Cerebellar nuclear complex (tissue), 1 donor: ENCODE data around the gene ARHGDIG.
"Not testable (repeated sequence)": the region's sequence is repeated elsewhere in the genome, so short reads cannot be mapped to it uniquely, and the experiment has no call there.

ENCODE experiments used
- DNase-seq, 2 experiments: peaks; one replicate each; lab custom pipeline; 2025; lab: John Stamatoyannopoulos, UW

Gene ARHGDIG

GRCh38 chr16:330741-331140 is 50.4 kb downstream of the ARHGDIG start:
- no peak for DNase-seq

- DNase-seq, result not testable (repeated sequence)
These were observed 50.9 kb downstream of the ARHGDIG start for GRCh38 chr16:331181-331814.
